Neural crest cell (in vitro differentiated cells): ENCODE data around the gene FXN. TPM values are rescaled to one million over a fixed set of nuclear protein-coding genes. Genes with fewer than 3 reads are reported as not detected.

Source experiments
- DNase-seq: peaks from one replicate; pipeline ENCODE4 v3.0.0; 2021; ENCODE audit warnings: low read depth, mixed read lengths, low spot score
- H3K27ac Mint-ChIP-seq: one replicate; pipeline ENCODE4 v1.8.0; 2021; ENCODE audit warnings: mild to moderate bottlenecking, mixed read lengths; ENCODE audit not compliant: unreplicated experiment
- H3K27me3 Mint-ChIP-seq: 2 replicates; pipeline ENCODE4 v1.8.0; 2021; ENCODE audit warnings: low read depth, mild to moderate bottlenecking, mixed read lengths
- H3K36me3 Mint-ChIP-seq: 2 replicates; pipeline ENCODE4 v1.8.0; 2021; ENCODE audit warnings: low read depth, mild to moderate bottlenecking, mixed read lengths
- H3K4me1 Mint-ChIP-seq: 2 replicates; pipeline ENCODE4 v1.8.0; 2021; ENCODE audit warnings: mixed read lengths
- H3K4me3 Mint-ChIP-seq: one replicate; pipeline ENCODE4 v1.8.0; 2021; ENCODE audit warnings: mild to moderate bottlenecking, mixed read lengths
- H3K9me3 Mint-ChIP-seq: 2 replicates; pipeline ENCODE4 v1.8.0; 2021; ENCODE audit warnings: mixed read lengths
- CTCF ChIP-seq: fragments of 200-600 bp; sonication (generic); conservative IDR thresholded peaks from 2 replicates; pipeline ENCODE4 v1.5.0; 2021; ENCODE audit warnings: antibody characterized with exemption, mild to moderate bottlenecking
- total RNA-seq: library from RNA; stranded (reverse); gene quantifications from 2 replicates; pipeline ENCODE4 v1.2.1, GENCODE V29; 2021

Gene FXN
- total RNA-seq, 1 donor from 2014 or later, result 28.6 TPM

GRCh38 chr9:69078581-69078980 lies 43.0 kb downstream of the FXN start:
- DNase-seq, result no peak
- no peak overlapping the region for H3K27ac Mint-ChIP-seq
- peaks cover 6% of the 10 kb centered on the region for H3K36me3 Mint-ChIP-seq
- peaks cover 4% of the 10 kb centered on the region for H3K9me3 Mint-ChIP-seq
- H3K4me1 Mint-ChIP-seq, result no peaks in the 10 kb centered on the region
- no peak overlapping the region for H3K4me3 Mint-ChIP-seq
- no peak for TF ChIP-seq CTCF
- no peaks in the 10 kb centered on the region for H3K27me3 Mint-ChIP-seq

GRCh38 chr9:69079186-69079585 lies 43.6 kb downstream of the FXN start:
- peaks cover 4% of the 10 kb centered on the region for H3K9me3 Mint-ChIP-seq
- no peaks in the 10 kb centered on the region for H3K4me1 Mint-ChIP-seq
- H3K4me3 Mint-ChIP-seq, result no peak overlapping the region
- TF ChIP-seq CTCF, result no peak
- H3K27ac Mint-ChIP-seq, result no peak overlapping the region
- H3K36me3 Mint-ChIP-seq, result peaks cover 6% of the 10 kb centered on the region
- DNase-seq, result no peak
- H3K27me3 Mint-ChIP-seq, result no peaks in the 10 kb centered on the region

- Mint-ChIP-seq H3K36me3 (peaks cover 6% of the 10 kb centered on the region), H3K27ac (peak overlapping the region; percentile 72), H3K27me3 (no peaks in the 10 kb centered on the region), H3K4me1 (no peaks in the 10 kb centered on the region), H3K9me3 (peaks cover 4% of the 10 kb centered on the region), H3K4me3 (no peak overlapping the region)
- no peak for TF ChIP-seq CTCF
- DNase-seq, result no peak
Measured at GRCh38 chr9:69081261-69081660, 45.7 kb downstream of the FXN start.

- Mint-ChIP-seq H3K36me3 (peaks cover 6% of the 10 kb centered on the region), H3K4me1 (no peaks in the 10 kb centered on the region), H3K27me3 (no peaks in the 10 kb centered on the region), H3K27ac (no peak overlapping the region), H3K9me3 (peaks cover 4% of the 10 kb centered on the region), H3K4me3 (no peak overlapping the region)
- TF ChIP-seq CTCF, result no peak
- DNase-seq, result no peak
Measured at GRCh38 chr9:69083321-69083720, 47.8 kb downstream of the FXN start.

- TF ChIP-seq CTCF, result no peak
Measured at GRCh38 chr9:69085569-69086283, 50.2 kb downstream of the FXN start.

More at GRCh38 chr9:69085569-69086283, 50.2 kb downstream of the FXN start:
- Mint-ChIP-seq H3K27ac (no peak overlapping the region), H3K4me1 (peaks cover 10% of the 10 kb centered on the region), H3K36me3 (peaks cover 8% of the 10 kb centered on the region), H3K4me3 (no peak overlapping the region), H3K9me3 (peaks cover 4% of the 10 kb centered on the region), H3K27me3 (no peaks in the 10 kb centered on the region)
- no peak for DNase-seq
